ENCODE results near the gene LRRC4C.

The LRRC4C gene

GRCh38 chr11:40686765-40687164, 772.7 kb downstream of the LRRC4C start:
- TF ChIP-seq ZFX (IDR thresholded peaks at IDR 0.05; ENCODE audit: borderline replicate concordance) = no peak
- no peak for TF ChIP-seq CTCF (IDR thresholded peaks at IDR 0.05)
- no peak overlapping the region for H3K27ac ChIP-seq

- TF ChIP-seq CTCF (IDR thresholded peaks at IDR 0.05) = no peak
- no peak for TF ChIP-seq ZFX (IDR thresholded peaks at IDR 0.05; ENCODE audit: borderline replicate concordance)
- no peak overlapping the region for H3K27ac ChIP-seq
Observed at GRCh38 chr11:40683010-40683409, 776.4 kb downstream of the LRRC4C start.

- no peak for TF ChIP-seq CTCF (IDR thresholded peaks at IDR 0.05)
- no peak for TF ChIP-seq ZFX (IDR thresholded peaks at IDR 0.05; ENCODE audit: borderline replicate concordance)
Observed at GRCh38 chr11:40679276-40679675, 780.2 kb downstream of the LRRC4C start.

GRCh38 chr11:40647295-40647694, 812.2 kb downstream of the LRRC4C start:
- H3K27ac ChIP-seq = no peak overlapping the region
- no peak for TF ChIP-seq ZFX (IDR thresholded peaks at IDR 0.05; ENCODE audit: borderline replicate concordance)
- TF ChIP-seq CTCF (IDR thresholded peaks at IDR 0.05) = no peak

More at GRCh38 chr11:40679276-40679675, 780.2 kb downstream of the LRRC4C start:
- H3K27ac ChIP-seq = no peak overlapping the region

- no peak overlapping the region for H3K27ac ChIP-seq
- TF ChIP-seq CTCF (IDR thresholded peaks at IDR 0.05) = no peak
- no peak for TF ChIP-seq ZFX (IDR thresholded peaks at IDR 0.05; ENCODE audit: borderline replicate concordance)
Observed at GRCh38 chr11:40642284-40642683, 817.2 kb downstream of the LRRC4C start.

GRCh38 chr11:40619654-40620053, 839.8 kb downstream of the LRRC4C start:
- no peak overlapping the region for H3K27ac ChIP-seq
- TF ChIP-seq ZFX (IDR thresholded peaks at IDR 0.05; ENCODE audit: borderline replicate concordance) (no peak), CTCF (IDR thresholded peaks at IDR 0.05) (no peak)

- TF ChIP-seq ZFX (IDR thresholded peaks at IDR 0.05; ENCODE audit: borderline replicate concordance) (no peak), CTCF (IDR thresholded peaks at IDR 0.05) (no peak)
Observed at GRCh38 chr11:40606800-40607199, 852.7 kb downstream of the LRRC4C start.

More at GRCh38 chr11:40606800-40607199, 852.7 kb downstream of the LRRC4C start:
- no peak overlapping the region for H3K27ac ChIP-seq

Data from 22Rv1 (cell line).